Liver (tissue), 9 donors: ENCODE results near the gene LRRC10. TPM values are rescaled to one million over a fixed set of nuclear protein-coding genes. Genes with fewer than 3 reads are reported as not detected.

ENCODE experiments used
- DNase-seq: peaks from one replicate; pipeline ENCODE4 v3.0.0-alpha.2; 2017; ENCODE audit warnings: low spot score
- H3K27ac ChIP-seq, 2 donors: one replicate each; pipeline ENCODE4 v1.7.0; 2013; ENCODE audit warnings: inconsistent platforms in 2 of 2, low read length in 2 of 2, control low read depth in 1 of 2, low read depth in 1 of 2, mild to moderate bottlenecking in 1 of 2
- H3K27me3 ChIP-seq, 4 donors: one replicate each; pipeline versions ENCODE4 v1.6.1 to v1.7.0; 2013; ENCODE audit warnings: low read length in 3 of 4, inconsistent platforms in 1 of 4, mild to moderate bottlenecking in 1 of 4, moderate library complexity in 1 of 4; ENCODE audit not compliant: control insufficient read depth in 4 of 4, insufficient read depth in 4 of 4
- H3K36me3 ChIP-seq, 4 donors: one replicate each; pipeline versions ENCODE4 v1.6.1 to v1.7.0; 2013; ENCODE audit warnings: low read length in 3 of 4, mild to moderate bottlenecking in 3 of 4, low read depth in 1 of 4, moderate library complexity in 1 of 4; ENCODE audit not compliant: control insufficient read depth in 4 of 4, insufficient read depth in 3 of 4
- H3K4me1 ChIP-seq, 4 donors: one replicate each; pipeline versions ENCODE4 v1.6.1 to v1.7.0; 2013; ENCODE audit warnings: low read length in 3 of 4, mild to moderate bottlenecking in 3 of 4, moderate library complexity in 1 of 4; ENCODE audit not compliant: control insufficient read depth in 4 of 4, insufficient read depth in 4 of 4
- H3K4me3 ChIP-seq, 3 donors: one replicate each; pipeline versions ENCODE4 v1.6.1 to v1.7.0; 2013; ENCODE audit warnings: low read length in 3 of 3, control low read depth in 1 of 3, low read depth in 1 of 3, mild to moderate bottlenecking in 1 of 3
- H3K9ac ChIP-seq, 2 donors: one replicate each; pipeline ENCODE4 v1.7.0; 2013; ENCODE audit warnings: low read length in 2 of 2, mild to moderate bottlenecking in 2 of 2, moderate library complexity in 2 of 2, control low read depth in 1 of 2, low read depth in 1 of 2
- H3K9me3 ChIP-seq, 4 donors: one replicate each; pipeline versions ENCODE4 v1.6.1 to v1.7.0; 2013; ENCODE audit warnings: low read length in 3 of 4; ENCODE audit not compliant: control insufficient read depth in 4 of 4
- ATF3 ChIP-seq: IDR thresholded peaks from 2 replicates; pipeline ENCODE4 v1.6.1; 2016; ENCODE audit warnings: antibody characterized with exemption
- CTCF ChIP-seq: fragments of 150-350 bp; IDR thresholded peaks from 2 replicates; pipeline ENCODE4 v1.5.1; 2017; ENCODE audit warnings: improper control_type of control experiment, low read depth, low read length; ENCODE audit not compliant: missing input control
- EGR1 ChIP-seq, 2 donors: IDR thresholded peaks; 2 replicates each; pipeline ENCODE4 v1.6.1; 2016 to 2018; ENCODE audit warnings: antibody characterized with exemption in 2 of 2, low read depth in 2 of 2
- FOXA1 ChIP-seq: IDR thresholded peaks from 2 replicates; pipeline ENCODE4 v1.6.1; 2016; ENCODE audit warnings: antibody characterized with exemption
- FOXA2 ChIP-seq: IDR thresholded peaks from 2 replicates; pipeline ENCODE4 v1.6.1; 2016; ENCODE audit warnings: antibody characterized with exemption
- GABPA ChIP-seq, 2 donors: IDR thresholded peaks in 1 of 2; conservative IDR thresholded peaks in 1 of 2; 2 replicates each; pipeline ENCODE4 v1.6.1; 2016; ENCODE audit warnings: antibody characterized with exemption in 2 of 2, mild to moderate bottlenecking in 1 of 2, moderate library complexity in 1 of 2
- HNF4A ChIP-seq, 2 donors: conservative IDR thresholded peaks; 2 replicates each; pipeline ENCODE4 v1.6.1; 2016; ENCODE audit warnings: antibody characterized with exemption in 2 of 2, mild to moderate bottlenecking in 2 of 2
- HNF4G ChIP-seq: IDR thresholded peaks from 2 replicates; pipeline ENCODE4 v1.6.1; 2016; ENCODE audit warnings: antibody characterized with exemption
- JUND ChIP-seq, 2 donors: IDR thresholded peaks; 2 replicates each; pipeline ENCODE4 v1.6.1; 2016; ENCODE audit warnings: antibody characterized with exemption in 2 of 2
- MAX ChIP-seq: IDR thresholded peaks from 2 replicates; pipeline ENCODE4 v1.6.1; 2016; ENCODE audit warnings: antibody characterized with exemption
- NR2F2 ChIP-seq: IDR thresholded peaks from 2 replicates; pipeline ENCODE4 v1.6.1; 2016; ENCODE audit warnings: antibody characterized with exemption
- RAD21 ChIP-seq, 2 donors: IDR thresholded peaks; 2 replicates each; pipeline ENCODE4 v1.6.1; 2016; ENCODE audit warnings: antibody characterized with exemption in 2 of 2, mild to moderate bottlenecking in 2 of 2
- REST ChIP-seq: IDR thresholded peaks from 2 replicates; pipeline ENCODE4 v1.6.1; 2016; ENCODE audit warnings: antibody characterized with exemption, mild to moderate bottlenecking
- RXRA ChIP-seq, 2 donors: IDR thresholded peaks; 2 replicates each; pipeline ENCODE4 v1.6.1; 2017 to 2018; ENCODE audit warnings: antibody characterized with exemption in 2 of 2, mild to moderate bottlenecking in 1 of 2
- SP1 ChIP-seq: IDR thresholded peaks from 2 replicates; pipeline ENCODE4 v1.6.1; 2018; ENCODE audit warnings: antibody characterized with exemption, mild to moderate bottlenecking
- TAF1 ChIP-seq: conservative IDR thresholded peaks from 2 replicates; pipeline ENCODE4 v1.6.1; 2016; ENCODE audit warnings: antibody characterized with exemption, mild to moderate bottlenecking
- YY1 ChIP-seq: IDR thresholded peaks from 2 replicates; pipeline ENCODE4 v1.6.1; 2016; ENCODE audit warnings: antibody characterized with exemption, mild to moderate bottlenecking
- ZBTB33 ChIP-seq: IDR thresholded peaks from 2 replicates; pipeline ENCODE4 v1.6.1; 2016; ENCODE audit warnings: antibody characterized with exemption
- WGBS: extraction: QIAGEN DNeasy Blood & Tissue Kit; methylation state at CpG from one replicate; pipeline ENCODE4 v1.1.7; 2013; 5-methylcytosine and 5-hydroxymethylcytosine counted together
- polyA plus RNA-seq, 2 donors: library from polyadenylated mRNA; stranded (reverse) in 1 of 2; unstranded in 1 of 2; fragments of 200-250 nt in 1 of 2; fragments of >200 nt in 1 of 2; fragmentation: Nextera tagmentation in 1 of 2; extraction: Ambion mirVana in 1 of 2; gene quantifications; one replicate each; pipeline versions ENCODE4 v1.2.1 to v1.2.3, GENCODE V29; 2013 to 2015
- total RNA-seq, 2 donors: library from RNA; depleted of rRNA; stranded (reverse); fragments of >200 nt; gene quantifications; one replicate each; pipeline ENCODE4 v1.2.3, GENCODE V29; 2014
- donor health status: healthy.
- donor health status: healthy.
- donor health status: healthy.
- donor health status: healthy.
- donor health status: healthy.

The LRRC10 gene
- total and polyA plus RNA-seq, 4 donors = not detected

- Histone ChIP-seq H3K36me3 (peaks cover 6 to 24% (median 12%) of the 10 kb centered on the region in 4 donors), H3K9ac (no peak overlapping the region), H3K27me3 (no peaks in the 10 kb centered on the region), H3K4me1 (no peaks in the 10 kb centered on the region), H3K9me3 (no peaks in the 10 kb centered on the region), H3K27ac (no peak overlapping the region), H3K4me3 (no peak overlapping the region)
- WGBS = 87% methylated on average over 2 of the region's 2 CpGs
- no peak for DNase-seq
- TF ChIP-seq REST = no peak
- TF ChIP-seq HNF4A (conservative IDR thresholded peaks at IDR 0.05) = no peak
- TF ChIP-seq EGR1 (IDR thresholded peaks at IDR 0.05; ENCODE audit: low read depth in 2 of 2) = no peak
- no peak for TF ChIP-seq FOXA1
- no peak for TF ChIP-seq JUND (IDR thresholded peaks at IDR 0.05)
- TF ChIP-seq ZBTB33 = no peak
- TF ChIP-seq ATF3 = no peak
- no peak for TF ChIP-seq FOXA2
- TF ChIP-seq RXRA (IDR thresholded peaks at IDR 0.05) = no peak
- TF ChIP-seq TAF1 = no peak
- TF ChIP-seq YY1 = no peak
- no peak for TF ChIP-seq NR2F2
- no peak for TF ChIP-seq SP1
- TF ChIP-seq HNF4G = no peak
- no peak for TF ChIP-seq CTCF
- TF ChIP-seq RAD21 (IDR thresholded peaks at IDR 0.05) = no peak
- TF ChIP-seq MAX = no peak
- no peak for TF ChIP-seq GABPA (IDR thresholded peaks at IDR 0.05 in 1 of 2, conservative IDR thresholded peaks at IDR 0.05 in 1 of 2)
Observed at GRCh38 chr12:69578283-69578682, 32.4 kb downstream of the LRRC10 start.
